Measurements from ENCODE around the gene C9orf153. TPM values are rescaled to one million over a fixed set of nuclear protein-coding genes. Genes with fewer than 3 reads are reported as not detected.

The C9orf153 gene
- total and polyA plus RNA-seq, 2 experiments from 2014 or later, result 0.29 TPM; not detected in 1

- Histone ChIP-seq H3K36me3 (ENCODE audit: insufficient read depth) (peaks cover 9% of the 10 kb centered on the region; the same call in 1 of the 2 replicates), H3K79me2 (replicated peaks; ENCODE audit: insufficient read depth) (no peaks in the 10 kb centered on the region), H2AFZ (no peak overlapping the region), H3K4me1 (ENCODE audit: insufficient read depth) (peaks cover 4% of the 10 kb centered on the region; the same call in 1 of the 2 replicates), H4K20me1 (replicated peaks; ENCODE audit: insufficient read depth) (no peaks in the 10 kb centered on the region), H3K27ac (ENCODE audit: low read depth) (no peak overlapping the region), H3F3A (replicated peaks; ENCODE audit: low read depth) (no peaks in the 10 kb centered on the region), H3K4me3 (no peak overlapping the region), H3K9me2 (ENCODE audit: insufficient read depth) (no peaks in the 10 kb centered on the region), H3K27me3 (ENCODE audit: insufficient read depth) (no peaks in the 10 kb centered on the region), H3K4me2 (no peak overlapping the region)
- DNase-seq (ENCODE audit: low spot score), result no peak
- peaks cover 8% of the 10 kb centered on the region; the same call in 2 of the 3 replicates for H3K36me3 Mint-ChIP-seq (ENCODE audit: low read depth)
- H3K4me1 Mint-ChIP-seq, result no peaks in the 10 kb centered on the region; the same call in 2 of the 3 replicates
- no peak overlapping the region for H3K27ac Mint-ChIP-seq
- H3K27me3 Mint-ChIP-seq (ENCODE audit: insufficient read depth, low read depth, poor library complexity), result peaks cover 3% of the 10 kb centered on the region
- no peak for ATAC-seq
- TF ChIP-seq STAT1 (IDR thresholded peaks at IDR 0.05; ENCODE audit: unreplicated experiment) (no peak), ZNF462 (CRISPR knock-in tag; IDR thresholded peaks at IDR 0.05) (no peak), EZH2phosphoT487 (IDR thresholded peaks at IDR 0.05; ENCODE audit: unreplicated experiment) (no peak), ETS1 (IDR thresholded peaks at IDR 0.05) (no peak), CTCF (conservative IDR thresholded peaks at IDR 0.05; ENCODE audit: low read depth in 2 of 2) (no peak), EZH2 (IDR thresholded peaks at IDR 0.05; ENCODE audit: low read depth, unreplicated experiment) (no peak), JUNB (IDR thresholded peaks at IDR 0.05; ENCODE audit: unreplicated experiment) (no peak)
- no peak overlapping the region for H3K4me3 Mint-ChIP-seq
- peaks cover 23% of the 10 kb centered on the region for H3K9me3 Mint-ChIP-seq
Measured at GRCh38 chr9:86248746-86249145, 10.7 kb downstream of the C9orf153 start.

Data from GM23338 (cell line).